H9 (cell line): ENCODE results near the gene ACKR1. TPM values are rescaled to one million over a fixed set of nuclear protein-coding genes. Genes with fewer than 3 reads are reported as not detected.

Source experiments
- DNase-seq: peaks from one replicate; pipeline ENCODE4 v3.0.0-alpha.2; 2017
- H2AFZ ChIP-seq: one replicate; pipeline ENCODE4 v1.6.1; 2013; ENCODE audit warnings: mild to moderate bottlenecking, low read length, control low read depth, moderate library complexity
- H2AK5ac ChIP-seq: 2 replicates; pipeline ENCODE4 v1.6.1; 2013; ENCODE audit warnings: low read length, control low read depth, mixed read lengths; ENCODE audit not compliant: insufficient read length
- H2BK120ac ChIP-seq: one replicate; pipeline ENCODE4 v1.6.1; 2013; ENCODE audit warnings: low read depth, mild to moderate bottlenecking, low read length, control low read depth, inconsistent platforms; ENCODE audit not compliant: poor library complexity, severe bottlenecking
- H2BK12ac ChIP-seq: 2 replicates; pipeline ENCODE4 v1.6.1; 2013; ENCODE audit warnings: low read length, control low read depth, mixed read lengths, low read depth; ENCODE audit not compliant: insufficient read length
- H2BK15ac ChIP-seq: 2 replicates; pipeline ENCODE4 v1.6.1; 2013; ENCODE audit warnings: low read depth, low read length, control low read depth
- H2BK20ac ChIP-seq: one replicate; pipeline ENCODE4 v1.6.1; 2013; ENCODE audit warnings: low read depth, mild to moderate bottlenecking, low read length, control low read depth, inconsistent platforms; ENCODE audit not compliant: poor library complexity, severe bottlenecking
- H2BK5ac ChIP-seq: 2 replicates; pipeline ENCODE4 v1.6.1; 2013; ENCODE audit warnings: low read length, control low read depth, mixed read lengths; ENCODE audit not compliant: insufficient read length
- H3K14ac ChIP-seq: 2 replicates; pipeline ENCODE4 v1.6.1; 2013; ENCODE audit warnings: low read length, control low read depth; ENCODE audit not compliant: insufficient read depth
- H3K18ac ChIP-seq: 2 replicates; pipeline ENCODE4 v1.6.1; 2013; ENCODE audit warnings: low read depth, mild to moderate bottlenecking, mixed read lengths, low read length, control low read depth; ENCODE audit not compliant: insufficient read length
- H3K23ac ChIP-seq: 2 replicates; pipeline ENCODE4 v1.6.1; 2013; ENCODE audit warnings: low read length, control low read depth, mixed read lengths, low read depth; ENCODE audit not compliant: insufficient read length
- H3K23me2 ChIP-seq: 2 replicates; pipeline ENCODE4 v1.6.1; 2013; ENCODE audit warnings: low read depth, mild to moderate bottlenecking, mixed read lengths, low read length, control low read depth; ENCODE audit not compliant: insufficient read length, poor library complexity, severe bottlenecking
- H3K27ac ChIP-seq: 2 replicates; pipeline ENCODE4 v1.5.1; 2013; ENCODE audit warnings: low read length, control low read depth, mixed read lengths, low read depth; ENCODE audit not compliant: insufficient read length
- H3K27me3 ChIP-seq: 2 replicates; pipeline ENCODE4 v1.6.1; 2013; ENCODE audit warnings: low read length, control low read depth, inconsistent platforms; ENCODE audit not compliant: insufficient read depth
- H3K4ac ChIP-seq: 2 replicates; pipeline ENCODE4 v1.6.1; 2013; ENCODE audit warnings: low read depth, mild to moderate bottlenecking, control low read depth, inconsistent platforms, low read length, moderate library complexity
- H3K4me1 ChIP-seq: 2 replicates; pipeline ENCODE4 v1.6.1; 2013; ENCODE audit warnings: low read length, control low read depth, inconsistent platforms; ENCODE audit not compliant: insufficient read depth
- H3K4me2 ChIP-seq: 2 replicates; pipeline ENCODE4 v1.6.1; 2013; ENCODE audit warnings: low read length, control low read depth, mixed read lengths; ENCODE audit not compliant: insufficient read length, insufficient read depth
- H3K56ac ChIP-seq: 2 replicates; pipeline ENCODE4 v1.6.1; 2013; ENCODE audit warnings: low read depth, mild to moderate bottlenecking, mixed read lengths, low read length, control low read depth; ENCODE audit not compliant: insufficient read length
- H3K79me1 ChIP-seq: 2 replicates; pipeline ENCODE4 v1.6.1; 2013; ENCODE audit warnings: low read depth, mild to moderate bottlenecking, moderate library complexity, low read length, control low read depth, inconsistent platforms; ENCODE audit not compliant: insufficient read depth, poor library complexity, severe bottlenecking
- H3K79me2 ChIP-seq: 2 replicates; pipeline ENCODE4 v1.6.1; 2013; ENCODE audit warnings: low read length, control low read depth, inconsistent platforms; ENCODE audit not compliant: insufficient read depth
- H3K9ac ChIP-seq: 2 replicates; pipeline ENCODE4 v1.6.1; 2013; ENCODE audit warnings: low read length, control low read depth, mixed read lengths; ENCODE audit not compliant: insufficient read length; ENCODE audit errors: extremely low read depth
- H3K9me3 ChIP-seq: one replicate; pipeline ENCODE4 v1.6.1; 2013; ENCODE audit warnings: low read depth, low read length, inconsistent platforms; ENCODE audit not compliant: control insufficient read depth
- H3T11ph ChIP-seq: one replicate; pipeline ENCODE4 v1.6.1; 2013; ENCODE audit warnings: mild to moderate bottlenecking, low read length, control low read depth, inconsistent platforms
- H4K20me1 ChIP-seq: one replicate; pipeline ENCODE4 v1.6.1; 2013; ENCODE audit not compliant: control insufficient read depth, insufficient read length, insufficient read depth
- H4K5ac ChIP-seq: 2 replicates; pipeline ENCODE4 v1.6.1; 2013; ENCODE audit warnings: low read depth, mild to moderate bottlenecking, mixed read lengths, low read length, control low read depth; ENCODE audit not compliant: insufficient read length
- H4K8ac ChIP-seq: replicated peaks from 2 replicates; pipeline ENCODE4 v1.6.1; 2013; ENCODE audit warnings: low read length, control low read depth, mixed read lengths, low read depth; ENCODE audit not compliant: insufficient read length
- H4K91ac ChIP-seq: 2 replicates; pipeline ENCODE4 v1.6.1; 2013; ENCODE audit warnings: low read depth, mild to moderate bottlenecking, moderate library complexity, mixed read lengths, low read length, control low read depth; ENCODE audit not compliant: insufficient read length
- H3K27ac Mint-ChIP-seq, 3 experiments: 2 replicates in 2 of 3; 3 replicates in 1 of 3; pipeline ENCODE4 v1.8.0; 2020 to 2021; ENCODE audit warnings: mixed read lengths in 3 of 3, mild to moderate bottlenecking in 1 of 3, moderate library complexity in 1 of 3
- H3K27me3 Mint-ChIP-seq: 2 replicates; pipeline ENCODE4 v1.8.0; 2021; ENCODE audit warnings: low read depth, mild to moderate bottlenecking, moderate library complexity, mixed read lengths
- H3K36me3 Mint-ChIP-seq, 3 experiments: 2 replicates in 2 of 3; 3 replicates in 1 of 3; pipeline ENCODE4 v1.8.0; 2020 to 2021; ENCODE audit warnings: low read depth in 3 of 3, mixed read lengths in 3 of 3; ENCODE audit not compliant: insufficient read depth in 1 of 3
- H3K4me1 Mint-ChIP-seq, 2 experiments: 2 replicates each; pipeline ENCODE4 v1.8.0; 2020; ENCODE audit warnings: mixed read lengths in 2 of 2
- H3K4me3 Mint-ChIP-seq, 2 experiments: 2 replicates in 1 of 2; 3 replicates in 1 of 2; pipeline ENCODE4 v1.8.0; 2020 to 2021; ENCODE audit warnings: mild to moderate bottlenecking in 2 of 2, mixed read lengths in 2 of 2, moderate library complexity in 1 of 2
- H3K9me3 Mint-ChIP-seq, 2 experiments: 2 replicates in 1 of 2; 3 replicates in 1 of 2; pipeline ENCODE4 v1.8.0; 2020; ENCODE audit warnings: mild to moderate bottlenecking in 2 of 2, mixed read lengths in 2 of 2, moderate library complexity in 1 of 2
- WGBS: extraction: QIAGEN DNeasy Blood & Tissue Kit; methylation state at CpG from one replicate; pipeline ENCODE4 v1.1.7; 2013; ENCODE audit warnings: missing lambda C conversion rate, low lambda C conversion rate, mixed read lengths; ENCODE audit not compliant: insufficient read length; ENCODE audit errors: extremely low coverage; 5-methylcytosine and 5-hydroxymethylcytosine counted together
- total RNA-seq: library from RNA; stranded (reverse); gene quantifications from 2 replicates; pipeline ENCODE4 v1.2.1, GENCODE V29; 2021
- TF ChIP-seq, protein P1 (sequence below): fragments of 200-600 bp; sonication (generic); conservative IDR thresholded peaks from 3 replicates; pipeline ENCODE4 v1.8.0; 2021; ENCODE audit warnings: antibody characterized with exemption, mild to moderate bottlenecking

The ACKR1 gene
- total RNA-seq, 1 experiment from 2014 or later: 0.26 TPM

DNA sequence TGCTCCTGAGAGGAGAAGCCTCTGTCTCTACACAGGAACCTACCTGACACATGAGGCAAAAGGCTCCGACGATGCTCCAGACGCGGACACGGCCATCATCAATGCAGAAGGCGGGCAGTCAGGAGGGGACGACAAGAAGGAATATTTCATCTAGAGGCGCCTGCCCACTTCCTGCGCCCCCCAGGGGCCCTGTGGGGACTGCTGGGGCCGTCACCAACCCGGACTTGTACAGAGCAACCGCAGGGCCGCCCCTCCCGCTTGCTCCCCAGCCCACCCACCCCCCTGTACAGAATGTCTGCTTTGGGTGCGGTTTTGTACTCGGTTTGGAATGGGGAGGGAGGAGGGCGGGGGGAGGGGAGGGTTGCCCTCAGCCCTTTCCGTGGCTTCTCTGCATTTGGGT is 3.9 kb upstream of the ACKR1 start:
- Histone ChIP-seq H3K79me2 (no peaks in the 10 kb centered on the region), H3K27ac (no peak overlapping the region), H4K20me1 (no peaks in the 10 kb centered on the region), H3K79me1 (no peaks in the 10 kb centered on the region), H4K5ac (no peak overlapping the region), H3K14ac (no peak overlapping the region), H4K91ac (no peak overlapping the region), H2BK12ac (no peak overlapping the region), H2BK15ac (no peak overlapping the region), H3K4ac (no peak overlapping the region), H3T11ph (no peak overlapping the region), H2AK5ac (no peak overlapping the region), H3K27me3 (no peaks in the 10 kb centered on the region), H3K23me2 (no peaks in the 10 kb centered on the region), H2AFZ (no peak overlapping the region), H4K8ac (no peak overlapping the region), H3K4me1 (no peaks in the 10 kb centered on the region), H3K56ac (no peak overlapping the region), H2BK5ac (no peak overlapping the region), H2BK120ac (no peak overlapping the region), H3K4me2 (no peak overlapping the region), H3K9ac (no peak overlapping the region), H2BK20ac (no peak overlapping the region), H3K18ac (no peak overlapping the region), H3K9me3 (no peaks in the 10 kb centered on the region), H3K23ac (no peak overlapping the region)
- peaks cover 2% of the 10 kb centered on the region; the same call in 1 of the 2 replicates for H3K27me3 Mint-ChIP-seq
- H3K9me3 Mint-ChIP-seq: no peaks in the 10 kb centered on the region
- no peaks in the 10 kb centered on the region; a peak in 1 of 7 replicates for H3K36me3 Mint-ChIP-seq
- H3K27ac Mint-ChIP-seq: no peak overlapping the region; a peak in 2 of 7 replicates
- H3K4me3 Mint-ChIP-seq: no peak overlapping the region
- no peak for DNase-seq
- WGBS: no CpG with 5 or more reads among the region's 18 CpGs
- TF ChIP-seq, protein P1, sequence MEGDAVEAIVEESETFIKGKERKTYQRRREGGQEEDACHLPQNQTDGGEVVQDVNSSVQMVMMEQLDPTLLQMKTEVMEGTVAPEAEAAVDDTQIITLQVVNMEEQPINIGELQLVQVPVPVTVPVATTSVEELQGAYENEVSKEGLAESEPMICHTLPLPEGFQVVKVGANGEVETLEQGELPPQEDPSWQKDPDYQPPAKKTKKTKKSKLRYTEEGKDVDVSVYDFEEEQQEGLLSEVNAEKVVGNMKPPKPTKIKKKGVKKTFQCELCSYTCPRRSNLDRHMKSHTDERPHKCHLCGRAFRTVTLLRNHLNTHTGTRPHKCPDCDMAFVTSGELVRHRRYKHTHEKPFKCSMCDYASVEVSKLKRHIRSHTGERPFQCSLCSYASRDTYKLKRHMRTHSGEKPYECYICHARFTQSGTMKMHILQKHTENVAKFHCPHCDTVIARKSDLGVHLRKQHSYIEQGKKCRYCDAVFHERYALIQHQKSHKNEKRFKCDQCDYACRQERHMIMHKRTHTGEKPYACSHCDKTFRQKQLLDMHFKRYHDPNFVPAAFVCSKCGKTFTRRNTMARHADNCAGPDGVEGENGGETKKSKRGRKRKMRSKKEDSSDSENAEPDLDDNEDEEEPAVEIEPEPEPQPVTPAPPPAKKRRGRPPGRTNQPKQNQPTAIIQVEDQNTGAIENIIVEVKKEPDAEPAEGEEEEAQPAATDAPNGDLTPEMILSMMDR: no peak
- peaks cover 9 to 26% of the 10 kb centered on the region in 2 experiments for H3K4me1 Mint-ChIP-seq
